ENCODE data around the gene KCTD17.

KCTD17 gene

DNA sequence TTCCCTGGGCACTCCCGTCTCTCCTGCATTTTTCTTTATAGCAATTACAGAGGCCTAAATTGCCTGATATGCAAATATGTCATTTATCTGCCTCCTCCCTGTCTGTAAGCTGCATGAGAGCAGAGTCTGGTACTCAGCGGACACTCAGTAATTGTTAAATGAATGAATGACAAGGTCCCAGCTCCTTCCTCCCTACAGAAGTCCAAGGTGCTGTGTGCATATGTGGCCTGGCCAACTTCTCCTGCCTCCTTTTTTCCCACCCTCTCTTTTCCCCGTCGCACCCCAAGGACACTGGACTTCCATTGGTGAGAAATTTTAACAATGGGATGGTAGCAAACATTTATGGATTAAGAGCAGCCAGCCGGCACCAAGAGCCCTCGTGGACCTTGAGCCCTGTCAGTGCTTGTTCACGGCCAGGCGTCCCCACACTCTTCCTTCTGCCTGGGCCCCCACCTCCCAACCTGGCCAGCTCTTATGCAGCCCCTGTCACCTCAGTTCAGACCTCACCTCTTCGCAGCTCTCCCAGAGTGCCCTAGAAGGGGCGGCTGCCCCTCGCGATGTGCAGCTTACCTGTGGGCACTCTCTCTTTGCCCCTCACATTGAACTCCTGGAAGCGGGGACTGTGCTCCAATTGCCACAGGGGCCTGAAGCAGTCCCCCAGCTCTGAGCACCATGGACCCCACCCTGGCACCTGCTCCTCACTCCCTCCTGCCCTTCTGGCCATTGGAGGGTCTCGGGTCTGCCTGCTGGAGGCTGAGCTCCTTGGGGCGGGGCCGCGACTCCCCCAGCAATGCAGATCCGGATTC lies 56.5 kb downstream of the KCTD17 start:
- no peak for DNase-seq (ENCODE audit: extremely low spot score)
- POLR2A ChIA-PET: no interaction called here
- TF ChIP-seq HDGF (IDR thresholded peaks at IDR 0.05; ENCODE audit: borderline replicate concordance) (no peak), FOXM1 (IDR thresholded peaks at IDR 0.05; ENCODE audit: borderline replicate concordance) (no peak), ARNT (IDR thresholded peaks at IDR 0.05) (no peak), FOXA1 (IDR thresholded peaks at IDR 0.05) (no peak), ZNF384 (IDR thresholded peaks at IDR 0.05) (no peak), SUZ12 (IDR thresholded peaks at IDR 0.05) (no peak), BHLHE40 (IDR thresholded peaks at IDR 0.05; ENCODE audit: borderline replicate concordance) (no peak), FOXK2 (IDR thresholded peaks at IDR 0.05) (no peak), CTBP1 (IDR thresholded peaks at IDR 0.05; ENCODE audit: borderline replicate concordance) (no peak), ELF4 (IDR thresholded peaks at IDR 0.05) (no peak), TARDBP (IDR thresholded peaks at IDR 0.05) (no peak), L3MBTL2 (conservative IDR thresholded peaks at IDR 0.05) (no peak), NFRKB (IDR thresholded peaks at IDR 0.05) (no peak), LEF1 (IDR thresholded peaks at IDR 0.05; ENCODE audit: borderline replicate concordance) (no peak), SP1 (IDR thresholded peaks at IDR 0.05) (no peak)
- TF ChIP-seq, protein P1, sequence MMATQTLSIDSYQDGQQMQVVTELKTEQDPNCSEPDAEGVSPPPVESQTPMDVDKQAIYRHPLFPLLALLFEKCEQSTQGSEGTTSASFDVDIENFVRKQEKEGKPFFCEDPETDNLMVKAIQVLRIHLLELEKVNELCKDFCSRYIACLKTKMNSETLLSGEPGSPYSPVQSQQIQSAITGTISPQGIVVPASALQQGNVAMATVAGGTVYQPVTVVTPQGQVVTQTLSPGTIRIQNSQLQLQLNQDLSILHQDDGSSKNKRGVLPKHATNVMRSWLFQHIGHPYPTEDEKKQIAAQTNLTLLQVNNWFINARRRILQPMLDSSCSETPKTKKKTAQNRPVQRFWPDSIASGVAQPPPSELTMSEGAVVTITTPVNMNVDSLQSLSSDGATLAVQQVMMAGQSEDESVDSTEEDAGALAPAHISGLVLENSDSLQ (IDR thresholded peaks at IDR 0.05): no peak
- CTCF ChIA-PET: no interaction called here

DNA sequence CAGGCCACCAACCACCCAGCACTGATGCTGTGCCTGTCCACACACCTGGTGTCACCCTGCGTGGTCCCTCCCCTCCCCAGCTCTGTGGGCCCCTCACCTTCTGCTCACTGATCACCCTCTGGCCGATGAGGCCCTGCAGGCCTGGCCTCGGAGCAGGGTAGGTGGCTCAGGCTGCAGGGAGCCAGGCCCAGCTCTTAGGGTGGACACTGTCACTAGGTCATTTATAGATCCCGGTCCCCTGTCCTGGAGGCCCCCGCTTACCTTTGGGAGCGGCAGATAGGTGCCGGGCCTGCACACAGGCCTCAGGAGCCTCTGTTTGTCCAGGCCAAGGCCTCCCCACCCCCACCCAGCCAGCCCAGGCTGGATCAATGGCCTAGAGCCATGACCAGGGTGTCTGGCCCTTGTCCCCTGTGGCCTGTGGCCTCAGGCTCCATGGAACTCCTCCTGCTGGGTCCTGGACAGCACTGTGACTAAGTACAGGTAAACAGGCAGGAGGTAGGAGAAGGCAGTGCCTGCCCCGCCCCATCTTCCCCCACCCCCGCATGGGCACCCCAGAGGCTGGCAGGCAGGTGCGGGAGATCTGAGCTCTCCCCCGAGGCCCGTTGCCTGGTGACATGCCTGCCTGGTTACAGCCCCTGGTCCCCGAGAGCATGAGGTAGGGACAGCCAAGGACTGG lies 57.8 kb downstream of the KCTD17 start, which contains the start of gene TMPRSS6:
Gene TMPRSS6 (minus strand): TSS at position 472 of the 676 bp plus-strand sequence. CDS start 6,296 bp downstream, outside the sequence.
- ChIA-PET CTCF (interaction anchor here (0.6 kb wide), 1 partner anchor 1623 kb away, joined by 3 read pairs; no protein-coding TSS in a partner anchor), POLR2A (no interaction called here)
- TF ChIP-seq ELF4 (IDR thresholded peaks at IDR 0.05) (no peak), FOXA1 (IDR thresholded peaks at IDR 0.05) (no peak), SUZ12 (IDR thresholded peaks at IDR 0.05) (no peak), SP1 (IDR thresholded peaks at IDR 0.05) (no peak), FOXK2 (IDR thresholded peaks at IDR 0.05) (no peak), ARNT (IDR thresholded peaks at IDR 0.05) (no peak), CTBP1 (IDR thresholded peaks at IDR 0.05; ENCODE audit: borderline replicate concordance) (no peak), LEF1 (IDR thresholded peaks at IDR 0.05; ENCODE audit: borderline replicate concordance) (no peak), ZNF384 (IDR thresholded peaks at IDR 0.05) (no peak), L3MBTL2 (conservative IDR thresholded peaks at IDR 0.05) (no peak)
- no peak for DNase-seq (ENCODE audit: extremely low spot score)

- TF ChIP-seq ELF4 (IDR thresholded peaks at IDR 0.05) (no peak), ARNT (IDR thresholded peaks at IDR 0.05) (no peak), NFRKB (IDR thresholded peaks at IDR 0.05) (no peak), LEF1 (IDR thresholded peaks at IDR 0.05; ENCODE audit: borderline replicate concordance) (no peak), SUZ12 (IDR thresholded peaks at IDR 0.05) (no peak), CTBP1 (IDR thresholded peaks at IDR 0.05; ENCODE audit: borderline replicate concordance) (no peak), ZNF384 (IDR thresholded peaks at IDR 0.05) (no peak), TARDBP (IDR thresholded peaks at IDR 0.05) (no peak), HDGF (IDR thresholded peaks at IDR 0.05; ENCODE audit: borderline replicate concordance) (no peak), FOXK2 (IDR thresholded peaks at IDR 0.05) (no peak)
- TF ChIP-seq, protein P1 (IDR thresholded peaks at IDR 0.05): no peak
- ChIA-PET CTCF (no interaction called here), POLR2A (no interaction called here)
- DNase-seq (ENCODE audit: extremely low spot score): no peak
Observed at GRCh38 chr22:37111156-37111717, 59.7 kb downstream of the KCTD17 start.

GRCh38 chr22:37112084-37112728 lies 60.7 kb downstream of the KCTD17 start:
- no peak for TF ChIP-seq FOXM1 (IDR thresholded peaks at IDR 0.05; ENCODE audit: borderline replicate concordance)
- no peak for TF ChIP-seq BHLHE40 (IDR thresholded peaks at IDR 0.05; ENCODE audit: borderline replicate concordance)
- TF ChIP-seq FOXK2 (IDR thresholded peaks at IDR 0.05): no peak
- TF ChIP-seq HDGF (IDR thresholded peaks at IDR 0.05; ENCODE audit: borderline replicate concordance): no peak
- TF ChIP-seq CTBP1 (IDR thresholded peaks at IDR 0.05; ENCODE audit: borderline replicate concordance): no peak
- TF ChIP-seq, protein P1 (IDR thresholded peaks at IDR 0.05): no peak
- TF ChIP-seq TARDBP (IDR thresholded peaks at IDR 0.05): no peak
- no peak for TF ChIP-seq SUZ12 (IDR thresholded peaks at IDR 0.05)
- no peak for TF ChIP-seq ARNT (IDR thresholded peaks at IDR 0.05)
- TF ChIP-seq FOXA1 (IDR thresholded peaks at IDR 0.05): no peak
- no peak for TF ChIP-seq LEF1 (IDR thresholded peaks at IDR 0.05; ENCODE audit: borderline replicate concordance)

More at GRCh38 chr22:37112084-37112728, 60.7 kb downstream of the KCTD17 start:
- POLR2A ChIA-PET: interaction anchor here (0.6 kb wide), 1 partner anchor 31 kb away, joined by 3 read pairs; no protein-coding TSS in a partner anchor
- no peak for DNase-seq (ENCODE audit: extremely low spot score)
- CTCF ChIA-PET: no interaction called here

Measured in HEK293T (cell line).